HepG2 (cell line): ENCODE measurements around the gene FNDC10. TPM values are rescaled to one million over a fixed set of nuclear protein-coding genes. Genes with fewer than 3 reads are reported as not detected.

Source experiments
- ATAC-seq: fragments of 200-7000 bp; cut with Tn5 transposase; 3 replicates; pipeline ENCODE4 v1.9.1; 2020; ENCODE audit warnings: mild to moderate bottlenecking, moderate library complexity
- BruUV-seq: library from RNA; stranded (reverse); fragments of 400-500 nt; replicated peaks from 2 replicates; lab custom pipeline; 2021; lab: Mats Ljungman, UMichigan
- CTCF ChIA-PET: fragments of 300-600 bp; formaldehyde crosslinking; extraction: SDS; loops from one replicate; lab custom pipeline; 2021; ENCODE audit warnings: low total read pairs, inconsistent platforms, low intra/inter-chr PET ratio; lab: Yijun Ruan, JAX
- POLR2A ChIA-PET: fragments of 350-600 bp; sonication (Branson Sonifier 250); formaldehyde crosslinking; loops from one replicate; lab custom pipeline; 2020; ENCODE audit warnings: antibody characterized with exemption, inconsistent platforms; lab: Yijun Ruan, JAX
- DNase-seq: peaks from one replicate; pipeline ENCODE4 v3.0.0-alpha.2; 2015; ENCODE audit warnings: low spot score
- FAIRE-seq: peaks from 3 replicates; lab custom pipeline; 2011; peaks lifted over from hg19 to GRCh38; lab: Jason Lieb, UNC
- H2AFZ ChIP-seq: one replicate; pipeline ENCODE4 v1.6.1; 2011; ENCODE audit warnings: low read length, inconsistent platforms
- H3K27ac ChIP-seq: fragments of 300-600 bp; 3 replicates; pipeline ENCODE4 v1.8.0; 2011; ENCODE audit warnings: mixed run types, mild to moderate bottlenecking, mixed read lengths, low read length, inconsistent platforms; ENCODE audit not compliant: insufficient read depth; ENCODE audit errors: extremely low read length
- H3K27me3 ChIP-seq, 2 experiments: fragments of 200-600 bp in 1 of 2; 2 replicates in 1 of 2; 3 replicates in 1 of 2; pipeline versions ENCODE4 v1.6.0 to v1.8.0; 2011; ENCODE audit warnings: low read length in 2 of 2, mild to moderate bottlenecking in 2 of 2, moderate library complexity in 2 of 2, inconsistent platforms in 1 of 2; ENCODE audit not compliant: insufficient read depth in 2 of 2, control insufficient read depth in 1 of 2
- H3K36me3 ChIP-seq, 2 experiments: fragments of 200-600 bp in 1 of 2; replicated peaks in 1 of 2; 2 replicates in 1 of 2; 3 replicates in 1 of 2; pipeline versions ENCODE4 v1.5.1 to v1.8.0; 2011; ENCODE audit warnings: low read length in 2 of 2, inconsistent platforms in 1 of 2; ENCODE audit not compliant: insufficient read depth in 2 of 2, control insufficient read depth in 1 of 2
- H3K4me1 ChIP-seq: 2 replicates; pipeline ENCODE4 v1.5.1; 2012; ENCODE audit warnings: low read length, inconsistent platforms; ENCODE audit not compliant: insufficient read depth
- H3K4me2 ChIP-seq: 2 replicates; pipeline ENCODE4 v1.6.0; 2011; ENCODE audit warnings: low read depth, low read length, inconsistent platforms
- H3K4me3 ChIP-seq, 3 experiments: fragments of 200-600 bp in 1 of 3; sonication (generic), shearing (Covaris generic) in 1 of 3; replicated peaks in 1 of 3; 2 replicates each; pipeline ENCODE4 v1.5.1; 2011 to 2016; ENCODE audit warnings: low read length in 3 of 3, inconsistent platforms in 2 of 3, low read depth in 2 of 3, mild to moderate bottlenecking in 2 of 3, control low read depth in 1 of 3, mixed read lengths in 1 of 3; ENCODE audit not compliant: insufficient read depth in 1 of 3
- H3K79me2 ChIP-seq: one replicate; pipeline ENCODE4 v1.6.1; 2011; ENCODE audit warnings: low read length, inconsistent platforms; ENCODE audit not compliant: insufficient read depth
- H3K9ac ChIP-seq: 2 replicates; pipeline ENCODE4 v1.6.0; 2011; ENCODE audit warnings: mild to moderate bottlenecking, low read depth, low read length, inconsistent platforms; ENCODE audit not compliant: insufficient read depth
- H3K9me3 ChIP-seq: 2 replicates; pipeline ENCODE4 v1.5.1; 2012; ENCODE audit warnings: mild to moderate bottlenecking, low read length
- H4K20me1 ChIP-seq: 2 replicates; pipeline ENCODE4 v1.6.0; 2011; ENCODE audit warnings: inconsistent platforms, mild to moderate bottlenecking, low read length, moderate library complexity; ENCODE audit not compliant: insufficient read depth
- E2F5 ChIP-seq: sonication (generic); formaldehyde crosslinking; conservative IDR thresholded peaks from 2 replicates; pipeline ENCODE4 v1.4.0; 2020; ENCODE audit warnings: missing genetic modification reagents
- HMGA1 ChIP-seq: sonication (generic); formaldehyde crosslinking; conservative IDR thresholded peaks from 2 replicates; pipeline ENCODE4 v1.4.0; 2020; ENCODE audit warnings: missing genetic modification reagents
- HNRNPUL1 ChIP-seq: fragments of 200-400 bp; formaldehyde crosslinking; IDR thresholded peaks from 2 replicates; pipeline ENCODE4 v1.6.1; 2017; ENCODE audit warnings: low read depth, mild to moderate bottlenecking, low read length, moderate library complexity
- MEIS1 ChIP-seq: sonication (generic); formaldehyde crosslinking; IDR thresholded peaks from 2 replicates; pipeline ENCODE4 v1.9.0; 2021; ENCODE audit warnings: mild to moderate bottlenecking, missing genetic modification reagents, moderate library complexity, borderline replicate concordance
- POLR2AphosphoS5 ChIP-seq: IDR thresholded peaks from 2 replicates; pipeline ENCODE4 v1.6.1; 2012; ENCODE audit warnings: low read depth, low read length
- PPARG ChIP-seq: conservative IDR thresholded peaks from 2 replicates; pipeline ENCODE4 v1.6.1; 2016; ENCODE audit warnings: missing biosample characterization, missing genetic modification reagents
- ZNF484 ChIP-seq: sonication (generic); formaldehyde crosslinking; IDR thresholded peaks from 2 replicates; pipeline ENCODE4 v1.5.1; 2020; ENCODE audit warnings: mild to moderate bottlenecking, low read depth, missing genetic modification reagents, borderline replicate concordance
- ZNF503 ChIP-seq: sonication (generic); formaldehyde crosslinking; IDR thresholded peaks from 2 replicates; pipeline ENCODE4 v1.4.0; 2020; ENCODE audit warnings: missing genetic modification reagents
- ZNF616 ChIP-seq: sonication (generic); formaldehyde crosslinking; IDR thresholded peaks from 2 replicates; pipeline ENCODE4 v1.5.0; 2020; ENCODE audit warnings: low read depth, mild to moderate bottlenecking, missing genetic modification reagents
- WGBS: methylation state at CpG from one replicate; pipeline ENCODE4 v1.1.6; 2017; ENCODE audit warnings: low lambda C conversion rate; 5-methylcytosine and 5-hydroxymethylcytosine counted together
- in situ Hi-C: cut with HindIII; loops from 2 replicates; pipeline ENCODE4 v1.10.0; 2017; ENCODE audit warnings: low pct_unique_long_range_greater_than_20kb; ENCODE audit not compliant: extremely low pct_ligation_motif_present
- intact Hi-C: fragments of 100-400 bp; cut with micrococcal nuclease; formaldehyde crosslinking; loops from one replicate; pipeline ENCODE4 v1.10.0; 2022; ENCODE audit not compliant: unreplicated experiment
- polyA plus RNA-seq, 8 experiments: library from polyadenylated mRNA; depleted of rRNA in 3 of 8; stranded (reverse) in 7 of 8; unstranded in 1 of 8; fragments of >200 nt; fragmentation: Illumina TruSeq in 4 of 8; extraction: Trizol in 4 of 8; gene quantifications; 2 replicates each; pipeline versions ENCODE4 v1.2.1 to v1.2.3, GENCODE V29; 2011 to 2016; ENCODE audit warnings: low read depth in 4 of 8, missing spikeins in 1 of 8, mixed read lengths in 1 of 8; ENCODE audit not compliant: insufficient read depth in 1 of 8
- total RNA-seq, 5 experiments: library from RNA; depleted of rRNA; stranded (reverse); fragments of >200 nt; fragmentation: Illumina TruSeq; extraction: Trizol; gene quantifications; 2 replicates each; pipeline ENCODE4 v1.2.3, GENCODE V29; 2016; ENCODE audit warnings: low read depth in 1 of 5

Gene FNDC10
- total and polyA plus RNA-seq, 2 of the 13 experiments (the other 11 are each of a cell fraction or from before 2014, with no cell fraction given): 2.2 to 2.5 TPM

DNA sequence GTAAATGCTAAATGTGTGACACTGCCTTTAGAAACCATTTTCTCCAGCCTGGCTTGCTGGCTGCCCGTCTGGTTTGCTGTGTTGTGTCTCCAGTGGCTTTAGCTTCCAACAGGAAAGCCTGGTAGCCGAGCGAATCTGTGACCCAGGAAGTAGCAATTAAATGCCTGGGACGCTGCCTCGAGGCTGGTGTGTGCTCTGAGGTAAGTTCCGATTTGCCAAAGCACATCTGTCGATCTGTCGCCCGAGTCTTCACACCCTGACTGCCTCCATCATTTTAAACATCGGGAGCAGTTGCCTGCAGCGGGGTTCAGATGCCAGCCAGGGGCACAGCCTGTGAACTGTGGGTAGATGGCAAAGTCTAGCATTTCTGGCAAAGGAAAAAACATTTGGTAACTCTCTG, 17.6 kb upstream of the FNDC10 start:
- peaks cover 23% of the 10 kb centered on the region for H3K4me1 ChIP-seq
- H4K20me1 ChIP-seq: peaks cover 8% of the 10 kb centered on the region; the same call in 1 of the 2 replicates
- no peak overlapping the region for H2AFZ ChIP-seq
- CTCF ChIA-PET: no interaction called here
- H3K27me3 ChIP-seq: no peaks in the 10 kb centered on the region; a peak in 1 of 5 replicates
- no peaks in the 10 kb centered on the region for H3K9me3 ChIP-seq
- peak overlapping the region; percentile 91; the same call in 1 of the 2 replicates for H3K4me2 ChIP-seq
- no peak for DNase-seq
- POLR2A ChIA-PET: no interaction called here
- no peak for ATAC-seq
- no peak overlapping the region for H3K27ac ChIP-seq
- H3K79me2 ChIP-seq: peaks cover 18% of the 10 kb centered on the region
- no peak for TF ChIP-seq ZNF484 (CRISPR knock-in tag)
- no peak for TF ChIP-seq ZNF616 (CRISPR knock-in tag)
- TF ChIP-seq POLR2AphosphoS5: no peak
- TF ChIP-seq HMGA1 (CRISPR knock-in tag): no peak
- no peak for TF ChIP-seq HNRNPUL1
- TF ChIP-seq E2F5 (CRISPR knock-in tag): no peak
- no peak for TF ChIP-seq MEIS1
- TF ChIP-seq PPARG: no peak
- no peak for TF ChIP-seq ZNF503 (CRISPR knock-in tag)
- no peak overlapping the region; the same call in 1 of the 2 replicates for H3K9ac ChIP-seq
- no peak for FAIRE-seq
- intact Hi-C loops: no loop called here
- TSS peak; percentile 68 for BruUV-seq
- in situ Hi-C loops: loop anchor here (5.0 kb wide), 1 partner anchor 40 kb away; no protein-coding TSS in a partner anchor
- H3K4me3 ChIP-seq: no peak overlapping the region
- 94% methylated on average over 11 of the region's 11 CpGs for WGBS
- H3K36me3 ChIP-seq: peaks cover 1 to 14% of the 10 kb centered on the region in 2 experiments; a peak in 2 of 5 replicates
